GM19467 (cell line): ENCODE data around the gene ZNF554.
"Not testable (repeated sequence)": the region's sequence is repeated elsewhere in the genome, so short reads cannot be mapped to it uniquely, and the experiment has no call there.

Experiments
- ATAC-seq: cut with Tn5 transposase; IDR thresholded peaks from one replicate; pipeline ENCODE4 v1.9.1; 2021; ENCODE audit warnings: mild to moderate bottlenecking, moderate library complexity; ENCODE audit not compliant: unreplicated experiment

ZNF554 gene

GRCh38 chr19:2865334-2866100, 45.8 kb downstream of the ZNF554 start:
- no peak for ATAC-seq

- no peak for ATAC-seq
Observed at GRCh38 chr19:2866495-2867024, 46.9 kb downstream of the ZNF554 start.

- ATAC-seq = no peak
Observed at GRCh38 chr19:2867025-2867991, 47.6 kb downstream of the ZNF554 start, which contains the start of gene ZNF556. Gene ZNF556 (plus strand): TSS chr19:2867335. CDS start chr19:2867422, 87 bp downstream.

GRCh38 chr19:2869618-2870017, 50.0 kb downstream of the ZNF554 start:
- ATAC-seq = no peak

- not testable (repeated sequence) for ATAC-seq
Observed at GRCh38 chr19:2872175-2872574, 52.5 kb downstream of the ZNF554 start.

- ATAC-seq = no peak
Observed at GRCh38 chr19:2877398-2878331, 58.0 kb downstream of the ZNF554 start.

- ATAC-seq = no peak
Observed at GRCh38 chr19:2883686-2884439, 64.2 kb downstream of the ZNF554 start.

GRCh38 chr19:2885736-2886135, 66.1 kb downstream of the ZNF554 start:
- ATAC-seq = no peak
